Ovary (tissue), 9 donors: Measurements from ENCODE around the gene RGR. TPM values are rescaled to one million over a fixed set of nuclear protein-coding genes. Genes with fewer than 3 reads are reported as not detected.

ENCODE experiments used
- DNase-seq, 5 donors: peaks; one replicate each; pipeline ENCODE4 v3.0.0-alpha.2; 2019 to 2020
- H3K27ac ChIP-seq, 2 donors: fragments of 200-600 bp; one replicate each; pipeline versions ENCODE4 v1.5.1 to v1.8.0; 2019 to 2022
- H3K27me3 ChIP-seq: fragments of 200-600 bp; one replicate; pipeline ENCODE4 v1.8.0; 2022
- H3K36me3 ChIP-seq: fragments of 200-600 bp; sonication (generic); one replicate; pipeline ENCODE4 v1.5.1; 2019
- H3K4me1 ChIP-seq: one replicate; pipeline ENCODE4 v1.8.1; 2013; ENCODE audit warnings: mild to moderate bottlenecking, moderate library complexity; ENCODE audit not compliant: insufficient read depth
- H3K4me3 ChIP-seq: fragments of 200-600 bp; sonication (generic); one replicate; pipeline ENCODE4 v1.5.1; 2017
- H3K9me3 ChIP-seq, 2 donors: fragments of 200-600 bp in 1 of 2; sonication (generic) in 1 of 2; one replicate each; pipeline versions ENCODE4 v1.5.1 to v1.8.1; 2013 to 2019; ENCODE audit warnings: mild to moderate bottlenecking in 1 of 2, moderate library complexity in 1 of 2
- CTCF ChIP-seq, 3 donors: fragments of 450-650 bp in 2 of 3; fragments of 200-600 bp in 1 of 3; IDR thresholded peaks; one replicate each; pipeline versions ENCODE4 v1.5.1 to v1.8.0; 2016 to 2022; ENCODE audit warnings: antibody characterized with exemption in 3 of 3, mild to moderate bottlenecking in 1 of 3
- EP300 ChIP-seq: sonication (generic); formaldehyde crosslinking; IDR thresholded peaks from one replicate; pipeline ENCODE4 v1.6.1; 2017; ENCODE audit warnings: antibody characterized with exemption
- POLR2A ChIP-seq: fragments of 450-650 bp; IDR thresholded peaks from one replicate; pipeline ENCODE4 v1.6.1; 2017; ENCODE audit warnings: antibody characterized with exemption, mild to moderate bottlenecking, moderate library complexity
- WGBS, 3 donors: extraction: QIAGEN DNeasy Blood & Tissue Kit in 1 of 3; methylation state at CpG; one replicate each; pipeline versions ENCODE4 v1.1.5 to v1.1.7; 2013 to 2017; 5-methylcytosine and 5-hydroxymethylcytosine counted together
- intact Hi-C, 4 donors: fragments of 100-400 bp; cut with DNase I; formaldehyde crosslinking; loops; one replicate each; pipeline versions ENCODE4 v1.11.0 to v1.15.1; 2022 to 2023
- polyA plus RNA-seq, 2 donors: library from polyadenylated mRNA; stranded (reverse); fragments of 200-250 nt in 1 of 2; fragments of 350-450 nt in 1 of 2; fragmentation: Illumina TruSeq in 1 of 2; extraction: RNeasy Lipid Tissue Mini Kit (QIAGEN cat#74804) in 1 of 2; gene quantifications; one replicate each; pipeline ENCODE4 v1.2.3, GENCODE V29; 2013 to 2014
- total RNA-seq, 7 donors: library from RNA; depleted of rRNA in 2 of 7; stranded (reverse); fragments of >200 nt in 2 of 7; fragmentation: NEBNext Ultra II Directional in 3 of 7; extraction: Animal tissue kit (Norgen Biotek cat#: 25700) in 3 of 7; gene quantifications; one replicate each; pipeline versions ENCODE4 v1.1.0 to v1.2.4, GENCODE V29; 2016 to 2023
- donor health status: DM: no; HTN: no; CAD: no; lungs with moderate emphysema.
- donor health status: DM: no; HTN: no; CAD: no.
- donor health status: Bipolar disorder and iron deficiency.
- donor health status: DM: yes; HTN: yes; CAD: no.
- donor health status: DM: no; HTN: no; CAD: no.
- donor health status: DM: yes; HTN: yes; CAD: no.

The RGR gene
- total and polyA plus RNA-seq, 9 donors, result not detected

GRCh38 chr10:84292502-84292901 lies 47.6 kb downstream of the RGR start:
- no peak overlapping the region for H3K4me3 ChIP-seq
- intact Hi-C loops, result no loop called here
- no peaks in the 10 kb centered on the region for H3K4me1 ChIP-seq
- H3K9me3 ChIP-seq, result no peaks in the 10 kb centered on the region
- no peaks in the 10 kb centered on the region for H3K36me3 ChIP-seq
- H3K27me3 ChIP-seq, result no peaks in the 10 kb centered on the region
- no peak for DNase-seq
- WGBS, 3 donors, result 89 to 91% (median 91%) methylated on average over 2 of the region's 2 CpGs
- H3K27ac ChIP-seq, result no peak overlapping the region
- TF ChIP-seq POLR2A (no peak), EP300 (no peak), CTCF (IDR thresholded peaks at IDR 0.05) (no peak)

GRCh38 chr10:84293171-84293570 lies 48.3 kb downstream of the RGR start:
- Histone ChIP-seq H3K4me3 (no peak overlapping the region), H3K27ac (no peak overlapping the region), H3K9me3 (no peaks in the 10 kb centered on the region), H3K27me3 (no peaks in the 10 kb centered on the region), H3K36me3 (no peaks in the 10 kb centered on the region), H3K4me1 (no peaks in the 10 kb centered on the region)
- DNase-seq, result no peak
- intact Hi-C loops, result no loop called here
- TF ChIP-seq CTCF (IDR thresholded peaks at IDR 0.05) (no peak), EP300 (no peak), POLR2A (no peak)
- 71 to 76% (median 75%) methylated on average over 1 of the region's 1 CpG for WGBS, 3 donors

GRCh38 chr10:84293574-84294016 lies 48.7 kb downstream of the RGR start:
- Histone ChIP-seq H3K27me3 (no peaks in the 10 kb centered on the region), H3K27ac (no peak overlapping the region), H3K9me3 (no peaks in the 10 kb centered on the region), H3K36me3 (no peaks in the 10 kb centered on the region), H3K4me3 (no peak overlapping the region), H3K4me1 (no peaks in the 10 kb centered on the region)
- TF ChIP-seq POLR2A (no peak), EP300 (no peak), CTCF (IDR thresholded peaks at IDR 0.05) (no peak)
- 41 to 53% (median 46%) methylated on average over 4 of the region's 4 CpGs for WGBS, 3 donors
- DNase-seq, result no peak
- intact Hi-C loops, result no loop called here

- H3K36me3 ChIP-seq, result no peaks in the 10 kb centered on the region
- no peak overlapping the region for H3K4me3 ChIP-seq
- H3K27me3 ChIP-seq, result no peaks in the 10 kb centered on the region
- H3K4me1 ChIP-seq, result no peaks in the 10 kb centered on the region
- TF ChIP-seq POLR2A, result no peak
- no peak for TF ChIP-seq CTCF (IDR thresholded peaks at IDR 0.05)
- TF ChIP-seq EP300, result no peak
- DNase-seq, result no peak
- H3K27ac ChIP-seq, result no peak overlapping the region
- intact Hi-C loops, result no loop called here
- H3K9me3 ChIP-seq, result no peaks in the 10 kb centered on the region
- 80 to 92% (median 83%) methylated on average over 1 of the region's 1 CpG for WGBS, 3 donors
Observed at GRCh38 chr10:84294766-84295447, 50.1 kb downstream of the RGR start.
